ENCODE results near the gene VAMP4. TPM values are rescaled to one million over a fixed set of nuclear protein-coding genes. Genes with fewer than 3 reads are reported as not detected.

The VAMP4 gene
- total and polyA plus RNA-seq, 10 donors: 7.4 to 21.7 (median 14.8) TPM

- Histone ChIP-seq H3K4me3 (no peak overlapping the region), H3K36me3 (no peaks in the 10 kb centered on the region), H3K9me3 (no peaks in the 10 kb centered on the region), H3K27ac (no peak overlapping the region), H3K27me3 (replicated peaks in 1 of 7) (no peaks in the 10 kb centered on the region), H3K4me1 (no peaks in the 10 kb centered on the region)
- WGBS, 5 donors: 84 to 96% (median 90%) methylated on average over 4 of the region's 4 CpGs
- TF ChIP-seq CTCF (IDR thresholded peaks at IDR 0.05 in 8 of 11, conservative IDR thresholded peaks at IDR 0.05 in 3 of 11): no peak
- DNase-seq: no peak
- intact Hi-C loops (cut with DNase I; ENCODE audit: low total_unique reads): no loop called here
Measured at GRCh38 chr1:171756856-171757255, 15.0 kb upstream of the VAMP4 start.

- TF ChIP-seq POLR2AphosphoS5 (IDR thresholded peaks at IDR 0.05) (no peak), POLR2A (IDR thresholded peaks at IDR 0.05) (no peak)
- Histone ChIP-seq H3K27me3 (replicated peaks in 1 of 7) (no peaks in the 10 kb centered on the region), H3K36me3 (no peaks in the 10 kb centered on the region), H3K27ac (no peak overlapping the region), H3K4me3 (no peak overlapping the region), H3K4me1 (no peaks in the 10 kb centered on the region), H3K9me3 (no peaks in the 10 kb centered on the region)
- 91 to 100% (median 100%) methylated on average over 1 of the region's 1 CpG for WGBS, 5 donors
- intact Hi-C loops (cut with DNase I; ENCODE audit: low total_unique reads): no loop called here
- no peak for DNase-seq
Measured at GRCh38 chr1:171754971-171755370, 13.1 kb upstream of the VAMP4 start.

- 77 to 93% (median 83%) methylated on average over 4 of the region's 4 CpGs for whole genome bisulfite sequencing, 5 donors
- Histone ChIP-seq H3K9me3 (no peaks in the 10 kb centered on the region), H3K36me3 (no peaks in the 10 kb centered on the region), H3K27me3 (replicated peaks in 1 of 7) (no peaks in the 10 kb centered on the region), H3K27ac (no peak overlapping the region), H3K4me1 (no peaks in the 10 kb centered on the region), H3K4me3 (no peak overlapping the region)
- intact Hi-C loops (cut with DNase I; ENCODE audit: low total_unique reads): no loop called here
- DNase-seq: no peak
- TF ChIP-seq POLR2AphosphoS5 (IDR thresholded peaks at IDR 0.05): no peak
- TF ChIP-seq CTCF (IDR thresholded peaks at IDR 0.05 in 8 of 11, conservative IDR thresholded peaks at IDR 0.05 in 3 of 11): no peak
- no peak for TF ChIP-seq POLR2A (IDR thresholded peaks at IDR 0.05)
Measured at GRCh38 chr1:171754353-171754705, 12.5 kb upstream of the VAMP4 start.

GRCh38 chr1:171753685-171754352 lies 12.0 kb upstream of the VAMP4 start:
- Histone ChIP-seq H3K4me3 (no peak overlapping the region), H3K9me3 (no peaks in the 10 kb centered on the region), H3K27me3 (replicated peaks in 1 of 7) (no peaks in the 10 kb centered on the region), H3K36me3 (no peaks in the 10 kb centered on the region), H3K4me1 (no peaks in the 10 kb centered on the region), H3K27ac (no peak overlapping the region)
- intact Hi-C loops (cut with DNase I; ENCODE audit: low total_unique reads): no loop called here
- TF ChIP-seq POLR2AphosphoS5 (IDR thresholded peaks at IDR 0.05) (no peak), CTCF (IDR thresholded peaks at IDR 0.05 in 8 of 11, conservative IDR thresholded peaks at IDR 0.05 in 3 of 11) (no peak), POLR2A (IDR thresholded peaks at IDR 0.05) (no peak)
- WGBS, 5 donors: 59 to 76% (median 71%) methylated on average over 4 of the region's 4 CpGs
- no peak for DNase-seq

- intact Hi-C loops (cut with DNase I; ENCODE audit: low total_unique reads): no loop called here
- H3K27ac ChIP-seq: no peak overlapping the region
- H3K4me3 ChIP-seq: no peak overlapping the region
- WGBS, 5 donors: 95 to 97% (median 95%) methylated on average over 2 of the region's 2 CpGs
- no peaks in the 10 kb centered on the region for H3K36me3 ChIP-seq
- no peaks in the 10 kb centered on the region for H3K9me3 ChIP-seq
- H3K27me3 ChIP-seq (replicated peaks in 1 of 7): no peaks in the 10 kb centered on the region
- no peaks in the 10 kb centered on the region for H3K4me1 ChIP-seq
- TF ChIP-seq POLR2AphosphoS5 (IDR thresholded peaks at IDR 0.05) (no peak), CTCF (IDR thresholded peaks at IDR 0.05 in 8 of 11, conservative IDR thresholded peaks at IDR 0.05 in 3 of 11) (no peak), POLR2A (IDR thresholded peaks at IDR 0.05) (no peak)
- DNase-seq: no peak
Measured at GRCh38 chr1:171753182-171753581, 11.3 kb upstream of the VAMP4 start.
